Measurements from ENCODE around the gene LRRC8D. TPM values are rescaled to one million over a fixed set of nuclear protein-coding genes. Genes with fewer than 3 reads are reported as not detected.

LRRC8D gene
- 27.0 to 40.3 TPM (median 35.1 TPM) in 5 replicates for total RNA-seq (2022; extraction: Qiagen RNA extraction)

GRCh38 chr1:89820422-89821321 lies at the start of gene LRRC8D:
TSS of gene LRRC8D (plus strand) at chr1:89821032. CDS start at chr1:89933069, 112,037 bp downstream.

Other genes with a start within 250 kb of the LRRC8D start
- gene LRRC8C, start 187.9 kb upstream of the LRRC8D start, total RNA-seq (2022; extraction: Qiagen RNA extraction): 7.8 to 11.6 TPM (median 10.3 TPM) in 5 replicates
- gene ZNF326, start 174.1 kb downstream of the LRRC8D start, total RNA-seq (2022; extraction: Qiagen RNA extraction): 14.7 to 22.4 TPM (median 16.0 TPM) in 5 replicates

Data from A549 treated with Hydrocortisone at 1 μM for 4 hours (cell line).